HepG2 (cell line): Measurements from ENCODE around the gene PIM1. TPM values are rescaled to one million over a fixed set of nuclear protein-coding genes. Genes with fewer than 3 reads are reported as not detected.

ENCODE experiments used
- ATF5 ChIP-seq: sonication (generic); formaldehyde crosslinking; IDR thresholded peaks from 2 replicates; pipeline ENCODE4 v1.4.0; 2020; ENCODE audit warnings: mild to moderate bottlenecking, low read depth, missing genetic modification reagents
- BRD4 ChIP-seq: sonication (generic); formaldehyde crosslinking; IDR thresholded peaks from 2 replicates; pipeline ENCODE4 v1.4.0; 2020; ENCODE audit warnings: missing genetic modification reagents
- DPF2 ChIP-seq: sonication (generic); formaldehyde crosslinking; IDR thresholded peaks from 2 replicates; pipeline ENCODE4 v1.4.0; 2020; ENCODE audit warnings: mild to moderate bottlenecking, low read depth, missing genetic modification reagents, borderline replicate concordance
- FOXC1 ChIP-seq: sonication (generic); formaldehyde crosslinking; IDR thresholded peaks from 2 replicates; pipeline ENCODE4 v1.8.0; 2022; ENCODE audit warnings: mild to moderate bottlenecking, missing genetic modification reagents, borderline replicate concordance
- GPBP1L1 ChIP-seq: sonication (generic); formaldehyde crosslinking; IDR thresholded peaks from 2 replicates; pipeline ENCODE4 v1.5.0; 2020; ENCODE audit warnings: mild to moderate bottlenecking, missing genetic modification reagents
- HCFC1 ChIP-seq: fragments of 150-350 bp; IDR thresholded peaks from 2 replicates; pipeline ENCODE4 v1.6.1; 2014; ENCODE audit warnings: low read depth, low read length
- HNRNPL ChIP-seq: fragments of 200-400 bp; formaldehyde crosslinking; IDR thresholded peaks from 2 replicates; pipeline ENCODE4 v1.6.1; 2017; ENCODE audit warnings: mild to moderate bottlenecking, low read depth, low read length
- IKZF5 ChIP-seq: IDR thresholded peaks from 2 replicates; pipeline ENCODE4 v1.6.1; 2018; ENCODE audit warnings: missing genetic modification reagents, mild to moderate bottlenecking, missing compliant biosample characterization
- MBNL3 ChIP-seq: fragments of 250-450 bp; sonication (Bioruptor Pico); conservative IDR thresholded peaks from 2 replicates; pipeline ENCODE4 v1.8.0; 2022; ENCODE audit warnings: mild to moderate bottlenecking, inconsistent platforms
- NR2C2 ChIP-seq: sonication (generic); formaldehyde crosslinking; IDR thresholded peaks from 2 replicates; pipeline ENCODE4 v1.4.0; 2020; ENCODE audit warnings: missing genetic modification reagents, mild to moderate bottlenecking, moderate library complexity, borderline replicate concordance
- PHF5A ChIP-seq: IDR thresholded peaks from one replicate; pipeline ENCODE4 v1.6.1; 2018; ENCODE audit warnings: low read depth, missing genetic modification reagents; ENCODE audit not compliant: unreplicated experiment
- RCOR2 ChIP-seq: IDR thresholded peaks from 2 replicates; pipeline ENCODE4 v1.6.1; 2016; ENCODE audit warnings: missing biosample characterization, missing genetic modification reagents
- SOX6 ChIP-seq, 2 experiments: fragments of 450-650 bp in 1 of 2; sonication (generic) in 1 of 2; formaldehyde crosslinking in 1 of 2; IDR thresholded peaks; 2 replicates each; pipeline versions ENCODE4 v1.4.0 to v1.6.1; 2017 to 2020; ENCODE audit warnings: antibody characterized with exemption in 1 of 2, mild to moderate bottlenecking in 1 of 2, missing genetic modification reagents in 1 of 2
- SP140L ChIP-seq: sonication (generic); formaldehyde crosslinking; IDR thresholded peaks from 2 replicates; pipeline ENCODE4 v1.4.0; 2020; ENCODE audit warnings: missing genetic modification reagents, borderline replicate concordance
- STAG1 ChIP-seq: sonication (generic); formaldehyde crosslinking; IDR thresholded peaks from 2 replicates; pipeline ENCODE4 v1.4.0; 2020; ENCODE audit warnings: missing genetic modification reagents
- TAF1 ChIP-seq: sonication (generic); formaldehyde crosslinking; IDR thresholded peaks from 2 replicates; pipeline ENCODE4 v1.4.0; 2020; ENCODE audit warnings: missing genetic modification reagents
- ZBTB38 ChIP-seq: sonication (generic); formaldehyde crosslinking; IDR thresholded peaks from 2 replicates; pipeline ENCODE4 v1.5.1; 2020; ENCODE audit warnings: mild to moderate bottlenecking, missing genetic modification reagents
- ZMYM3 ChIP-seq: sonication (generic); formaldehyde crosslinking; IDR thresholded peaks from 2 replicates; pipeline ENCODE4 v1.5.1; 2020; ENCODE audit warnings: mild to moderate bottlenecking, missing genetic modification reagents
- ZNF24 ChIP-seq: fragments of 450-650 bp; IDR thresholded peaks from 2 replicates; pipeline ENCODE4 v1.6.1; 2017; ENCODE audit warnings: antibody characterized with exemption, mild to moderate bottlenecking
- ZNF33B ChIP-seq: sonication (generic); formaldehyde crosslinking; IDR thresholded peaks from 2 replicates; pipeline ENCODE4 v1.5.1; 2020; ENCODE audit warnings: mild to moderate bottlenecking, missing genetic modification reagents
- ZNF460 ChIP-seq: sonication (generic); formaldehyde crosslinking; IDR thresholded peaks from 2 replicates; pipeline ENCODE4 v1.5.1; 2020; ENCODE audit warnings: missing genetic modification reagents, mild to moderate bottlenecking, borderline replicate concordance
- ZNF597 ChIP-seq: sonication (generic); formaldehyde crosslinking; IDR thresholded peaks from 2 replicates; pipeline ENCODE4 v1.5.0; 2020; ENCODE audit warnings: missing genetic modification reagents
- ZNF674 ChIP-seq: sonication (generic); formaldehyde crosslinking; IDR thresholded peaks from 2 replicates; pipeline ENCODE4 v1.5.0; 2020; ENCODE audit warnings: low read depth, mild to moderate bottlenecking, missing genetic modification reagents
- ZNF7 ChIP-seq: IDR thresholded peaks from 2 replicates; pipeline ENCODE4 v1.6.1; 2016; ENCODE audit warnings: missing biosample characterization, missing genetic modification reagents
- polyA plus RNA-seq, 8 experiments: library from polyadenylated mRNA; depleted of rRNA in 3 of 8; stranded (reverse) in 7 of 8; unstranded in 1 of 8; fragments of >200 nt; fragmentation: Illumina TruSeq in 4 of 8; extraction: Trizol in 4 of 8; gene quantifications; 2 replicates each; pipeline versions ENCODE4 v1.2.1 to v1.2.3, GENCODE V29; 2011 to 2016; ENCODE audit warnings: low read depth in 4 of 8, missing spikeins in 1 of 8, mixed read lengths in 1 of 8; ENCODE audit not compliant: insufficient read depth in 1 of 8
- total RNA-seq, 5 experiments: library from RNA; depleted of rRNA; stranded (reverse); fragments of >200 nt; fragmentation: Illumina TruSeq; extraction: Trizol; gene quantifications; 2 replicates each; pipeline ENCODE4 v1.2.3, GENCODE V29; 2016; ENCODE audit warnings: low read depth in 1 of 5

The PIM1 gene
- total and polyA plus RNA-seq, 2 of the 13 experiments (the other 11 are each of a cell fraction or from before 2014, with no cell fraction given): 29.4 to 117 TPM

- TF ChIP-seq ZBTB38 (CRISPR knock-in tag): peak; percentile 52; the same call in 1 of the 2 replicates
- peak; percentile 70 for TF ChIP-seq ZMYM3
- TF ChIP-seq SP140L (CRISPR knock-in tag): no peak
- peak; percentile 31; the same call in 1 of the 2 replicates for TF ChIP-seq NR2C2 (CRISPR knock-in tag)
- TF ChIP-seq ZNF460 (CRISPR knock-in tag): 0 out of 2 replicates have a peak, but pooled peaks have one; percentile 31
- TF ChIP-seq HNRNPL: no peak
- no peak for TF ChIP-seq ATF5 (CRISPR knock-in tag)
- no peak for TF ChIP-seq PHF5A (CRISPR knock-in tag)
- TF ChIP-seq ZNF24: no peak
- no peak for TF ChIP-seq SOX6 (IDR thresholded peaks at IDR 0.05)
- peak; percentile 99 for TF ChIP-seq SOX6 (CRISPR knock-in tag; IDR thresholded peaks at IDR 0.05)
- 0 out of 2 replicates have a peak, but pooled peaks have one; percentile 77 for TF ChIP-seq BRD4 (CRISPR knock-in tag)
- no peak for TF ChIP-seq MBNL3 (CRISPR knock-in tag)
- TF ChIP-seq ZNF33B (CRISPR knock-in tag): 0 out of 2 replicates have a peak, but pooled peaks have one; percentile 3
- no peak for TF ChIP-seq ZNF7
- no peak for TF ChIP-seq GPBP1L1
- TF ChIP-seq ZNF597 (CRISPR knock-in tag): no peak
- no peak; the same call in 1 of the 2 replicates for TF ChIP-seq DPF2 (CRISPR knock-in tag)
- peak; percentile 80 for TF ChIP-seq TAF1
- TF ChIP-seq STAG1: peak; percentile 51
- TF ChIP-seq FOXC1 (CRISPR knock-in tag): no peak; the same call in none of the 2 replicates
- no peak for TF ChIP-seq HCFC1
- TF ChIP-seq ZNF674 (CRISPR knock-in tag): no peak
- TF ChIP-seq IKZF5 (CRISPR knock-in tag): peak; percentile 59
- 0 out of 2 replicates have a peak, but pooled peaks have one; percentile 39 for TF ChIP-seq RCOR2 (CRISPR knock-in tag)
Observed at GRCh38 chr6:37169496-37170272, at the start of gene PIM1 (continued).
